Heart left ventricle (tissue), 13 donors: Measurements from ENCODE around the gene ATXN2.

Source experiments
- POLR2A ChIP-seq, 2 donors: fragments of 450-650 bp; IDR thresholded peaks; one replicate each; pipeline ENCODE4 v1.6.1; 2017; ENCODE audit warnings: antibody characterized with exemption in 2 of 2, mild to moderate bottlenecking in 2 of 2, moderate library complexity in 2 of 2
- TF ChIP-seq, protein P1 (sequence below), 12 donors: fragments of 200-600 bp; sonication (generic) in 4 of 12; IDR thresholded peaks; one replicate each; pipeline versions ENCODE4 v1.5.0 to v1.8.0; 2018 to 2022; ENCODE audit warnings: antibody characterized with exemption in 12 of 12, mild to moderate bottlenecking in 5 of 12
- donor health status: ischemic (EF 13 %, LVEDD 7.1; RV severe dilation, severe dysfunction).
- donor health status: DM: no; HTN: yes; CAD: no.
- donor health status: DM: no; HTN: no; CAD: no.
- donor health status: ischemic (EF 25% LVEDD 6.9; RV normal size, moderate dysfunction).
- donor health status: ischemic (EF 25% LVEDD 5.7; RV mildly dilated, moderate dysfunction).
- donor health status: ischemic (EF 35%, LVEDD 5.7; RV mildly dilated, moderate dysfunction).
- donor health status: nonischemic (EF 11% LVEDD 7.7; RV severe dilation, severe dysfunction).
- donor health status: DM: yes; HTN: yes; CAD: no.
- donor health status: PGD.
- donor health status: ischemic (EF 29% LVEDD 5.4; RV normal size, mild dysfunction).
- donor health status: nonischemic (EF 23%, LVEDD 6.1; RV moderate dilation, normal function).

DNA sequence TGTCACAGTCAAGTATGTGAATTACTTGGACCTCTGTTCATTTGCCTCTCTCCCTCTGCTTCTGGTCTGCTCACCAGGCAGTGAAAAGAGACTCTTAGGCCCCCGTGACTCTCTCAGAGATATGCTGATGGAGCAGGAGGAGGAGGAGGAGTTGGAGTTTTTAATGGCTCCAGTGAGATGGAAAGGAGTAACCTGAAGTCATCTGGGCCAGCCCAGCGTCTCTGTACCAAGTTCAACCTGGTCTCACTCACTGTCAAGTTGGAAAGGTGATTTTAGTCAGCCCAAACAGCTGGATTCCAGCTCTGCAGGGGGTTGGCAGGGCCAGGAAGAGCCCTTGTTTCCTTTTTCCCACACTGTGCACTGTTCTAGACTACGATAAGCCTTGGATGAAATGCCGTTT lies 144.8 kb downstream of the ATXN2 start:
- TF ChIP-seq, protein P1, sequence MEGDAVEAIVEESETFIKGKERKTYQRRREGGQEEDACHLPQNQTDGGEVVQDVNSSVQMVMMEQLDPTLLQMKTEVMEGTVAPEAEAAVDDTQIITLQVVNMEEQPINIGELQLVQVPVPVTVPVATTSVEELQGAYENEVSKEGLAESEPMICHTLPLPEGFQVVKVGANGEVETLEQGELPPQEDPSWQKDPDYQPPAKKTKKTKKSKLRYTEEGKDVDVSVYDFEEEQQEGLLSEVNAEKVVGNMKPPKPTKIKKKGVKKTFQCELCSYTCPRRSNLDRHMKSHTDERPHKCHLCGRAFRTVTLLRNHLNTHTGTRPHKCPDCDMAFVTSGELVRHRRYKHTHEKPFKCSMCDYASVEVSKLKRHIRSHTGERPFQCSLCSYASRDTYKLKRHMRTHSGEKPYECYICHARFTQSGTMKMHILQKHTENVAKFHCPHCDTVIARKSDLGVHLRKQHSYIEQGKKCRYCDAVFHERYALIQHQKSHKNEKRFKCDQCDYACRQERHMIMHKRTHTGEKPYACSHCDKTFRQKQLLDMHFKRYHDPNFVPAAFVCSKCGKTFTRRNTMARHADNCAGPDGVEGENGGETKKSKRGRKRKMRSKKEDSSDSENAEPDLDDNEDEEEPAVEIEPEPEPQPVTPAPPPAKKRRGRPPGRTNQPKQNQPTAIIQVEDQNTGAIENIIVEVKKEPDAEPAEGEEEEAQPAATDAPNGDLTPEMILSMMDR (IDR thresholded peaks at IDR 0.05): no peak
- no peak for TF ChIP-seq POLR2A (IDR thresholded peaks at IDR 0.05)
